Tibial artery (tissue), 4 donors: ENCODE data around the gene NR2E3.

Source experiments
- DNase-seq, 2 donors: peaks; one replicate each; pipeline ENCODE4 v3.0.0-alpha.2; 2019
- H3K27ac ChIP-seq, 2 donors: fragments of 200-600 bp; sonication (generic) in 1 of 2; 1 replicate in 1 of 2; 2 replicates in 1 of 2; pipeline ENCODE4 v1.5.1; 2018 to 2019; ENCODE audit warnings: mild to moderate bottlenecking in 1 of 2
- H3K27me3 ChIP-seq, 2 donors: fragments of 200-600 bp; sonication (generic) in 1 of 2; one replicate each; pipeline versions ENCODE4 v1.5.1 to v1.6.0; 2016 to 2019
- H3K36me3 ChIP-seq, 3 donors: fragments of 200-600 bp; sonication (generic) in 2 of 3; one replicate each; pipeline ENCODE4 v1.5.1; 2016 to 2019; ENCODE audit warnings: mild to moderate bottlenecking in 2 of 3
- H3K4me1 ChIP-seq, 4 donors: fragments of 200-600 bp; sonication (generic) in 2 of 4; 1 replicate in 3 of 4; 2 replicates in 1 of 4; pipeline ENCODE4 v1.5.1; 2016 to 2019
- H3K4me3 ChIP-seq, 2 donors: fragments of 200-600 bp; sonication (generic) in 1 of 2; 1 replicate in 1 of 2; 2 replicates in 1 of 2; pipeline ENCODE4 v1.5.1; 2018 to 2019; ENCODE audit warnings: mild to moderate bottlenecking in 2 of 2
- H3K9me3 ChIP-seq, 3 donors: fragments of 200-600 bp; sonication (generic) in 1 of 3; one replicate each; pipeline ENCODE4 v1.5.1; 2016 to 2019
- CTCF ChIP-seq, 2 experiments: fragments of 200-600 bp in 1 of 2; fragments of 450-650 bp in 1 of 2; IDR thresholded peaks; one replicate each; pipeline ENCODE4 v1.5.1; 2017 to 2019; ENCODE audit warnings: antibody characterized with exemption in 2 of 2, mild to moderate bottlenecking in 1 of 2, moderate library complexity in 1 of 2
- intact Hi-C: fragments of 100-400 bp; cut with DNase I; formaldehyde crosslinking; loops from one replicate; pipeline ENCODE4 v1.15.0; 2023; ENCODE audit warnings: low total_unique reads

The NR2E3 gene

GRCh38 chr15:71820127-71820526, 9.8 kb downstream of the NR2E3 start:
- Histone ChIP-seq H3K9me3 (peaks cover 0 to 30% (median 7%) of the 10 kb centered on the region in 3 donors), H3K27me3 (no peaks in the 10 kb centered on the region), H3K4me1 (no peaks in the 10 kb centered on the region), H3K36me3 (peaks cover 14 to 35% (median 34%) of the 10 kb centered on the region in 3 donors), H3K4me3 (no peak overlapping the region), H3K27ac (no peak overlapping the region)
- DNase-seq: no peak
- intact Hi-C loops: no loop called here
- no peak for TF ChIP-seq CTCF (IDR thresholded peaks at IDR 0.05)

- intact Hi-C loops: no loop called here
Measured at GRCh38 chr15:71821547-71822129, 11.3 kb downstream of the NR2E3 start.

DNA sequence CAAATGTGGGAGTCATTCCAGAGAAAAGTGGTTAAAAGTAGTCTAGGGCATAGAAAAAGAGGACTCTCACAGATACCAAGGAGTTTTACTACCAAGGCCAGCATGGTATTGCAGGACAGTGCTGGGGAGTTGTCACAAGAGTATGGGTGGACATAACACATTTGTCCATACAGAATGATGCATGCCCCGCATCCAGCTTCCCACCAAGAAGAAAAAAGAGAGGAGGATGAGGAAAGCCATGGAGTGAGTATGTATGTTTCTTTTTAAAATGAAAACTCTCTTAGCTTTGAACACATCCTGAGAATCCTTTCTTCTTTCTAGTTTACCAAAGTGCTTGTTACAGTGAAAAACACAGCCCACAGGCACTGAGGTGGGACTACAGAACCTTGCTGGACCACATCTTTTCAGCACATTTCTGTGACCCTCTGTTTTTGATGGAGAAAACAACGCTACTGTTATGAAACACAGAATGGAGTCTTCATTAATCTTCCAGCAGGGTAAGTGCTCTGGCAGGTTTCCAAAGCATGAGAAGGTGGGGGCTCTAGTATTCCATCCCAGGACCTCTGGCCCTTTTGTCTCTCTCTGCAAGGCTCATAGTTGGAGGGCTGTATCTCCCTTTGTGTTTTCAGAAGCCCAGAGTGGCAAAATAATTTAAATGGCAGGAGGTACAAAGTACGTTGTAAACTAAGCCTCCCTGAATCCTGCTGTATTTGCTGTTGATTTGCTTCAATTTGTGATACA, 12.7 kb downstream of the NR2E3 start:
- Histone ChIP-seq H3K27ac (no peak overlapping the region), H3K4me1 (no peaks in the 10 kb centered on the region), H3K36me3 (peaks cover 33 to 61% (median 57%) of the 10 kb centered on the region in 3 donors), H3K9me3 (peaks cover 0 to 30% (median 7%) of the 10 kb centered on the region in 3 donors), H3K4me3 (no peak overlapping the region), H3K27me3 (no peaks in the 10 kb centered on the region)
- DNase-seq: no peak
- no peak for TF ChIP-seq CTCF (IDR thresholded peaks at IDR 0.05)
- intact Hi-C loops: no loop called here

More at GRCh38 chr15:71821547-71822129, 11.3 kb downstream of the NR2E3 start:
- TF ChIP-seq CTCF (IDR thresholded peaks at IDR 0.05): no peak
- no peak overlapping the region for H3K4me3 ChIP-seq
- DNase-seq: no peak
- H3K27ac ChIP-seq: no peak overlapping the region
- H3K9me3 ChIP-seq: peaks cover 0 to 30% (median 7%) of the 10 kb centered on the region in 3 donors
- H3K36me3 ChIP-seq: peaks cover 20 to 47% (median 42%) of the 10 kb centered on the region in 3 donors
- H3K27me3 ChIP-seq: no peaks in the 10 kb centered on the region
- H3K4me1 ChIP-seq: no peaks in the 10 kb centered on the region

- H3K27ac ChIP-seq: no peak overlapping the region
- H3K4me3 ChIP-seq: no peak overlapping the region
- TF ChIP-seq CTCF (IDR thresholded peaks at IDR 0.05): no peak
- H3K27me3 ChIP-seq: no peaks in the 10 kb centered on the region
- H3K4me1 ChIP-seq: no peaks in the 10 kb centered on the region
- peaks cover 38 to 69% (median 64%) of the 10 kb centered on the region in 3 donors for H3K36me3 ChIP-seq
- intact Hi-C loops: no loop called here
- peaks cover 0 to 30% (median 7%) of the 10 kb centered on the region in 3 donors for H3K9me3 ChIP-seq
- no peak for DNase-seq
Measured at GRCh38 chr15:71823801-71824200, 13.4 kb downstream of the NR2E3 start.

DNA sequence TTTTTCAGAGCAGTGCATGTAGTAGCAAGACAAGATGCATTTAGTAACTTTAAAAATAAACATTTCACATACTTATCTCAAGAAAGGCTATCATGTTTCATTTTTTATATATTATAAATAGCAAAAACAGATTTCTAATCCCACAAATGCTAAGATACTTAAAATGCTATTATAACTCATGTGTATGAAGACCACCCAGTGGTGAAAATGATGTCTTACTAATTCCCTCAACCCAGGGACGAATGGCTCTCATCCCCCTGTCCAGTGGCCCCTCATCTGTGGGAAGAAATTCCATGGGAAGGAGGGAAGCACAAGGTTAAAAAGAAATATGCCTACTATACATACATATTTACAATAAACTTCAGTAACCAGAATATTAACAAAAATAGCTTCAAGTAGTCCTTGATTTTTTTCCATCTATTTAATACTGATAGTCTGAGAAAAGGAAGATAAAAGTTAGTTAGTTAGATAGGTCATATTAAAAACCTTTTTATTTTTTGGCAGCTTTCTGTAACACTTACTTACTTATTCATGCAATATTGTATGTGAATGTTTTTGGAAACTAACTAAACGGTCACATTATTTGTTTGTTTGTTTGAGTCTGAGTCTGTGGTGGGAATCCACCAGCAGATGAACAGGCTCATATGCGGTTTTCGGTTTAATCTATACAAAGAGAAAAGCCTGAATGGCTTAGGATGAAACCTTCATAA, 14.8 kb downstream of the NR2E3 start:
- TF ChIP-seq CTCF (IDR thresholded peaks at IDR 0.05): no peak
- intact Hi-C loops: no loop called here
- H3K4me1 ChIP-seq: no peaks in the 10 kb centered on the region
- no peak for DNase-seq
- no peak overlapping the region for H3K4me3 ChIP-seq
- no peak overlapping the region for H3K27ac ChIP-seq
- H3K36me3 ChIP-seq: peaks cover 50 to 82% (median 78%) of the 10 kb centered on the region in 3 donors
- peaks cover 0 to 30% (median 5%) of the 10 kb centered on the region in 3 donors for H3K9me3 ChIP-seq
- no peaks in the 10 kb centered on the region for H3K27me3 ChIP-seq
